GM18520 (cell line): ENCODE measurements around the gene F8.
"Not testable (repeated sequence)": the region's sequence is repeated elsewhere in the genome, so short reads cannot be mapped to it uniquely, and the experiment has no call there.

Source experiments
- ATAC-seq: cut with Tn5 transposase; IDR thresholded peaks from one replicate; pipeline ENCODE4 v1.9.1; 2021; ENCODE audit not compliant: unreplicated experiment

Gene F8

GRCh38 chrX:154986826-154987575 is 35.5 kb downstream of the F8 start:
- no peak for ATAC-seq

GRCh38 chrX:154981116-154981411 is 41.5 kb downstream of the F8 start:
- ATAC-seq = no peak

GRCh38 chrX:154980330-154981115 is 42.0 kb downstream of the F8 start:
- ATAC-seq = peak; percentile 98

- no peak for ATAC-seq
These were observed 42.9 kb downstream of the F8 start for GRCh38 chrX:154979629-154980028.

GRCh38 chrX:154968353-154968752 is 54.2 kb downstream of the F8 start:
- ATAC-seq = no peak

- ATAC-seq = no peak
These were observed 54.9 kb downstream of the F8 start for GRCh38 chrX:154967603-154968002.

- no peak for ATAC-seq
These were observed 60.6 kb downstream of the F8 start for GRCh38 chrX:154961947-154962346.

- ATAC-seq = not testable (repeated sequence)
These were observed 66.7 kb downstream of the F8 start for GRCh38 chrX:154955799-154956198.

GRCh38 chrX:154939265-154939664 is 83.3 kb downstream of the F8 start:
- ATAC-seq = not testable (repeated sequence)

- ATAC-seq = not testable (repeated sequence)
These were observed 97.8 kb downstream of the F8 start for GRCh38 chrX:154924771-154925170.

- ATAC-seq = no peak
These were observed 104.5 kb downstream of the F8 start for GRCh38 chrX:154918060-154918483.

GRCh38 chrX:154914052-154914451 is 108.5 kb downstream of the F8 start:
- ATAC-seq = no peak

GRCh38 chrX:154910528-154910927 is 112.0 kb downstream of the F8 start:
- not testable (repeated sequence) for ATAC-seq

- not testable (repeated sequence) for ATAC-seq
These were observed 112.5 kb downstream of the F8 start for GRCh38 chrX:154910048-154910447.

GRCh38 chrX:154908821-154909220 is 113.7 kb downstream of the F8 start:
- no peak for ATAC-seq

- ATAC-seq = no peak
These were observed 120.1 kb downstream of the F8 start for GRCh38 chrX:154902408-154902807.

- ATAC-seq = no peak
These were observed 122.2 kb downstream of the F8 start for GRCh38 chrX:154900323-154900722.

GRCh38 chrX:154892296-154892695 is 130.2 kb downstream of the F8 start:
- ATAC-seq = no peak

GRCh38 chrX:154890990-154891639 is 131.4 kb downstream of the F8 start:
- no peak for ATAC-seq

- peak; percentile 28 for ATAC-seq
These were observed 135.7 kb downstream of the F8 start for GRCh38 chrX:154886789-154887221.

- peak; percentile 65 for ATAC-seq
These were observed 136.3 kb downstream of the F8 start, which contains the start of gene F8A1 for GRCh38 chrX:154886069-154886788. TSS of gene F8A1 (plus strand) at chrX:154886355. CDS start at chrX:154886375, 20 bp downstream.
